ENCODE measurements around the gene VPS37D.

- TF ChIP-seq CTCF (IDR thresholded peaks at IDR 0.05; ENCODE audit: low read depth, low read length), result no peak
- no peak for TF ChIP-seq EZH2phosphoT487 (IDR thresholded peaks at IDR 0.05; ENCODE audit: low read depth)
Measured at GRCh38 chr7:73717025-73717807, 49.6 kb downstream of the VPS37D start.
